ENCODE results near the gene CUL4A.

Gene CUL4A

GRCh38 chr13:113293686-113294085 lies 84.3 kb downstream of the CUL4A start:
- H3K4me3 ChIP-seq (ENCODE audit: low read depth, low read length) = no peak overlapping the region
- CTCF ChIA-PET = no interaction called here
- no peak for DNase-seq (ENCODE audit: low read depth, low spot score)
- POLR2A ChIA-PET = no interaction called here
- TF ChIP-seq CTCF (IDR thresholded peaks at IDR 0.05; ENCODE audit: insufficient read depth, low read length, missing control alignments) = no peak

GRCh38 chr13:113295776-113296175 lies 86.4 kb downstream of the CUL4A start:
- H3K4me3 ChIP-seq (ENCODE audit: low read depth, low read length) = no peak overlapping the region
- no peak for DNase-seq (ENCODE audit: low read depth, low spot score)
- ChIA-PET POLR2A (no interaction called here), CTCF (no interaction called here)
- no peak for TF ChIP-seq CTCF (IDR thresholded peaks at IDR 0.05; ENCODE audit: insufficient read depth, low read length, missing control alignments)

GRCh38 chr13:113296823-113297369 lies 87.5 kb downstream of the CUL4A start, which contains the start of gene LAMP1:
LAMP1 (plus strand) TSS chr13:113297239; CDS start chr13:113297435, 196 bp downstream.
- TF ChIP-seq CTCF (IDR thresholded peaks at IDR 0.05; ENCODE audit: insufficient read depth, low read length, missing control alignments) = no peak
- ChIA-PET POLR2A (no interaction called here), CTCF (interaction anchor here (0.8 kb wide), 1 partner anchor 21 kb away, joined by 4 read pairs; no protein-coding TSS in a partner anchor)
- DNase-seq (ENCODE audit: low read depth, low spot score) = peak; percentile 78
- peak within 1 kb of the TSS; percentile 91 for H3K4me3 ChIP-seq (ENCODE audit: low read depth, low read length)

GRCh38 chr13:113297370-113298042 lies 88.1 kb downstream of the CUL4A start:
- CTCF ChIA-PET = interaction anchor here (0.8 to 1.1 kb wide), 2 partner anchors 22 to 96 kb away, joined by 3 to 4 read pairs; no protein-coding TSS in a partner anchor
- peak overlapping the region; percentile 91 for H3K4me3 ChIP-seq (ENCODE audit: low read depth, low read length)
- POLR2A ChIA-PET = no interaction called here
- no peak for DNase-seq (ENCODE audit: low read depth, low spot score)
- no peak for TF ChIP-seq CTCF (IDR thresholded peaks at IDR 0.05; ENCODE audit: insufficient read depth, low read length, missing control alignments)

GRCh38 chr13:113298043-113298945 lies 88.9 kb downstream of the CUL4A start:
- H3K4me3 ChIP-seq (ENCODE audit: low read depth, low read length) = peak overlapping the region; percentile 91
- ChIA-PET POLR2A (no interaction called here), CTCF (interaction anchor here (1.1 to 1.6 kb wide), 2 partner anchors 95 to 96 kb away, joined by 3 to 4 read pairs; no protein-coding TSS in a partner anchor)
- no peak for TF ChIP-seq CTCF (IDR thresholded peaks at IDR 0.05; ENCODE audit: insufficient read depth, low read length, missing control alignments)
- no peak for DNase-seq (ENCODE audit: low read depth, low spot score)

- TF ChIP-seq CTCF (IDR thresholded peaks at IDR 0.05; ENCODE audit: insufficient read depth, low read length, missing control alignments) = no peak
- DNase-seq (ENCODE audit: low read depth, low spot score) = no peak
- CTCF ChIA-PET = interaction anchor here (1.3 kb wide), 1 partner anchor 9 kb away, joined by 3 read pairs; no protein-coding TSS in a partner anchor
- H3K4me3 ChIP-seq (ENCODE audit: low read depth, low read length) = no peak overlapping the region
- POLR2A ChIA-PET = no interaction called here
Measured at GRCh38 chr13:113299951-113300350, 90.5 kb downstream of the CUL4A start.
